ENCODE measurements around the gene OR4E2. TPM values are rescaled to one million over a fixed set of nuclear protein-coding genes. Genes with fewer than 3 reads are reported as not detected.

The OR4E2 gene
- total RNA-seq, 1 experiment from 2014 or later: not detected

DNA sequence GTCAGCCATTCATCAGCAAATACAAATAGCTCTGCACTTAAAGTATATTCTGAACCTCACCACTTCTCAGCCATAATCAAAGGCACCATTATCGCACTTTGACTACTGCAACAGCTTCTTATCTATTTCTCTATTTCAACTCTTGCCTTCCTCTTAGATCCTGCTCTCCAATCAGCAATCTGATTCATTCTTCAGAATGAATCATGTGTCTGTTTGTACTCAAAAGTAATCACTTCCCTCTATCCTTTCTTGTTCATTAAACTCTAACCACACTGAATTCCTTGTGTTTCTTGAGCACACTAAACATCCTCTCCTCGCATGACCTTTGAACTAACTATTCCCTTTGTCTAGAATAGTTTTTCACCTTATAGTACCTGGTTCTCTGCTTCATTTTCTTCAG lies 32.8 kb downstream of the OR4E2 start:
- Histone ChIP-seq H2BK20ac (ENCODE audit: low read depth, low read length, poor library complexity, severe bottlenecking) (no peak overlapping the region), H3K18ac (ENCODE audit: insufficient read length, low read depth, low read length) (no peak overlapping the region), H2AFZ (ENCODE audit: low read length) (no peak overlapping the region), H3K4me1 (ENCODE audit: insufficient read depth, low read length) (no peaks in the 10 kb centered on the region), H3K79me1 (ENCODE audit: insufficient read depth, low read depth, low read length, poor library complexity, severe bottlenecking) (no peaks in the 10 kb centered on the region), H3K4me2 (ENCODE audit: insufficient read depth, insufficient read length, low read length) (no peak overlapping the region), H4K5ac (ENCODE audit: insufficient read length, low read depth, low read length) (no peak overlapping the region), H3K27ac (ENCODE audit: insufficient read length, low read depth, low read length) (no peak overlapping the region), H3K23me2 (ENCODE audit: insufficient read length, low read depth, low read length, poor library complexity, severe bottlenecking) (no peaks in the 10 kb centered on the region), H2BK120ac (ENCODE audit: low read depth, low read length, poor library complexity, severe bottlenecking) (no peak overlapping the region), H3K23ac (ENCODE audit: insufficient read length, low read depth, low read length) (no peak overlapping the region), H3K79me2 (ENCODE audit: insufficient read depth, low read length) (no peaks in the 10 kb centered on the region), H4K8ac (replicated peaks; ENCODE audit: insufficient read length, low read depth, low read length) (no peak overlapping the region), H3T11ph (ENCODE audit: low read length) (no peak overlapping the region), H3K56ac (ENCODE audit: insufficient read length, low read depth, low read length) (no peak overlapping the region), H2AK5ac (ENCODE audit: insufficient read length, low read length) (no peak overlapping the region), H4K91ac (ENCODE audit: insufficient read length, low read depth, low read length) (no peak overlapping the region), H2BK15ac (ENCODE audit: low read depth, low read length) (no peak overlapping the region), H2BK12ac (ENCODE audit: insufficient read length, low read depth, low read length) (no peak overlapping the region), H3K4ac (ENCODE audit: low read depth, low read length) (no peak overlapping the region), H3K9me3 (ENCODE audit: control insufficient read depth, low read depth, low read length) (no peaks in the 10 kb centered on the region), H4K20me1 (ENCODE audit: control insufficient read depth, insufficient read depth, insufficient read length) (no peaks in the 10 kb centered on the region), H3K14ac (ENCODE audit: insufficient read depth, low read length) (no peak overlapping the region), H2BK5ac (ENCODE audit: insufficient read length, low read length) (no peak overlapping the region), H3K27me3 (ENCODE audit: insufficient read depth, low read length) (no peaks in the 10 kb centered on the region), H3K9ac (ENCODE audit: extremely low read depth, insufficient read length, low read length) (no peak overlapping the region)
- H3K9me3 Mint-ChIP-seq: no peaks in the 10 kb centered on the region
- no peaks in the 10 kb centered on the region for H3K36me3 Mint-ChIP-seq (ENCODE audit: insufficient read depth in 1 of 3, low read depth in 3 of 3)
- no peak overlapping the region for H3K27ac Mint-ChIP-seq
- TF ChIP-seq, protein P1, sequence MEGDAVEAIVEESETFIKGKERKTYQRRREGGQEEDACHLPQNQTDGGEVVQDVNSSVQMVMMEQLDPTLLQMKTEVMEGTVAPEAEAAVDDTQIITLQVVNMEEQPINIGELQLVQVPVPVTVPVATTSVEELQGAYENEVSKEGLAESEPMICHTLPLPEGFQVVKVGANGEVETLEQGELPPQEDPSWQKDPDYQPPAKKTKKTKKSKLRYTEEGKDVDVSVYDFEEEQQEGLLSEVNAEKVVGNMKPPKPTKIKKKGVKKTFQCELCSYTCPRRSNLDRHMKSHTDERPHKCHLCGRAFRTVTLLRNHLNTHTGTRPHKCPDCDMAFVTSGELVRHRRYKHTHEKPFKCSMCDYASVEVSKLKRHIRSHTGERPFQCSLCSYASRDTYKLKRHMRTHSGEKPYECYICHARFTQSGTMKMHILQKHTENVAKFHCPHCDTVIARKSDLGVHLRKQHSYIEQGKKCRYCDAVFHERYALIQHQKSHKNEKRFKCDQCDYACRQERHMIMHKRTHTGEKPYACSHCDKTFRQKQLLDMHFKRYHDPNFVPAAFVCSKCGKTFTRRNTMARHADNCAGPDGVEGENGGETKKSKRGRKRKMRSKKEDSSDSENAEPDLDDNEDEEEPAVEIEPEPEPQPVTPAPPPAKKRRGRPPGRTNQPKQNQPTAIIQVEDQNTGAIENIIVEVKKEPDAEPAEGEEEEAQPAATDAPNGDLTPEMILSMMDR (conservative IDR thresholded peaks at IDR 0.05): no peak
- DNase-seq: no peak
- H3K4me3 Mint-ChIP-seq: no peak overlapping the region
- H3K27me3 Mint-ChIP-seq (ENCODE audit: low read depth): peaks cover 19% of the 10 kb centered on the region
- no CpG with 5 or more reads among the region's 2 CpGs for WGBS (ENCODE audit: extremely low coverage, insufficient read length, low lambda C conversion rate)
- no peaks in the 10 kb centered on the region for H3K4me1 Mint-ChIP-seq
